ENCODE results near the gene C13orf46.

The C13orf46 gene

DNA sequence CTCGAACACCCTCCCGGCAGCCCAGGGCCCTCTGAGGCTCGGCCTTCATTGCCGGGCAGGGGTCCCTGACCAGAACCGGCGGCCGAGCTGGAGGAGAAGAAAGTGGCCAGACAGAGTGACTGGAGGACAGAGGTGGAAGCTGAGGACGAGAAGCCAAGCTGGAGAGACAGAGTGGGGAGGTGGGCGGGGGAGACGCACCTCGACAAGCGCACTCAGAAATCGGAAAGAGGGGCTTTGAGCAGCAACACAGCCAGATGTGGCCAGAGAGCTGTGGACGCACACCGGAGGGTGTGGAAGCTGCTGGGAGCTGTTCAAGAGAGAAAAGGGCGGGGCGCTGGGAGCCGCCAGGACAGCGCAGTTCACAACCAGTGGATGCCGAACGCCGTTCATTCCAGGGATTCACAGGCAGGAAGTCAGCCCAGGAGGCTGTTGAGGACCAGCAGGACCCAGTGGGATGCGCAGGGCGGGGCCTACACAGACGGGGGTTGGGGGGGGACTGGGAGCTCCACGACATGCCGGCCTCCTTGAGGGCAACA lies 28.2 kb upstream of the C13orf46 start:
- no peak overlapping the region for H3K27ac ChIP-seq
- no peak for TF ChIP-seq ZFX (IDR thresholded peaks at IDR 0.05; ENCODE audit: borderline replicate concordance)
- TF ChIP-seq, protein P1, sequence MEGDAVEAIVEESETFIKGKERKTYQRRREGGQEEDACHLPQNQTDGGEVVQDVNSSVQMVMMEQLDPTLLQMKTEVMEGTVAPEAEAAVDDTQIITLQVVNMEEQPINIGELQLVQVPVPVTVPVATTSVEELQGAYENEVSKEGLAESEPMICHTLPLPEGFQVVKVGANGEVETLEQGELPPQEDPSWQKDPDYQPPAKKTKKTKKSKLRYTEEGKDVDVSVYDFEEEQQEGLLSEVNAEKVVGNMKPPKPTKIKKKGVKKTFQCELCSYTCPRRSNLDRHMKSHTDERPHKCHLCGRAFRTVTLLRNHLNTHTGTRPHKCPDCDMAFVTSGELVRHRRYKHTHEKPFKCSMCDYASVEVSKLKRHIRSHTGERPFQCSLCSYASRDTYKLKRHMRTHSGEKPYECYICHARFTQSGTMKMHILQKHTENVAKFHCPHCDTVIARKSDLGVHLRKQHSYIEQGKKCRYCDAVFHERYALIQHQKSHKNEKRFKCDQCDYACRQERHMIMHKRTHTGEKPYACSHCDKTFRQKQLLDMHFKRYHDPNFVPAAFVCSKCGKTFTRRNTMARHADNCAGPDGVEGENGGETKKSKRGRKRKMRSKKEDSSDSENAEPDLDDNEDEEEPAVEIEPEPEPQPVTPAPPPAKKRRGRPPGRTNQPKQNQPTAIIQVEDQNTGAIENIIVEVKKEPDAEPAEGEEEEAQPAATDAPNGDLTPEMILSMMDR (IDR thresholded peaks at IDR 0.05), result no peak

DNA sequence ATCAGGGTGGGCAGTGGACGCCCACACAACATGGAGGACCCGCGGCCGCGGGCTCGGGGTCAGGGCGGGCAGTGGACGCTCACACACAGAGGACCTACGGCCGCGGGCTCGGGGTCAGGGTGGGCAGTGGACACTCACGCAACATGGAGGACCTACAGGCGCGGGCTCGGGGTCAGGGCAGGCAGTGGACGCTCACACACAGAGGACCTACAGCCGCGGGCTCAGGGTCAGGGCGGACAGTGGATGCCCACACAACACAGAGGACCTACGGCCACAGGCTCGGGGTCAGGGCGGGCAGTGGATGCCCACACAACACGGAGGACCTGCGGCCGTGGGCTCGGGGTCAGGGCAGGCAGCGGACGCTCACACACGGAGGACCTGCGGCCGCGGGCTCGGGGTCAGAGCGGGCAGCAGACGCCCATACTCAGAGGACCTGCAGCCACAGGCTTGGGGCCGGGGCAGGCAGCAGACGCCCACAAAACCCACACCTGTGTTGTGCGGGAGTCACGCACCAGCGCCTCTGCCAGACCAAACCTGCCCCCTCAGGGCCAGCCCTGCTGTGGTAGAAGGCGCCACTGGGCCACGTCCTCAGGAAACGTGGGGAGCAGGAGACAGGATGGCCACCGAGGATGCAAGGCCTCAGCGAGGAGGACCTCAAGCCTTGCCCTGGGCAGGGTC lies 27.6 kb upstream of the C13orf46 start:
- no peak overlapping the region for H3K27ac ChIP-seq
- TF ChIP-seq, protein P1 (IDR thresholded peaks at IDR 0.05), result no peak
- no peak for TF ChIP-seq ZFX (IDR thresholded peaks at IDR 0.05; ENCODE audit: borderline replicate concordance)

DNA sequence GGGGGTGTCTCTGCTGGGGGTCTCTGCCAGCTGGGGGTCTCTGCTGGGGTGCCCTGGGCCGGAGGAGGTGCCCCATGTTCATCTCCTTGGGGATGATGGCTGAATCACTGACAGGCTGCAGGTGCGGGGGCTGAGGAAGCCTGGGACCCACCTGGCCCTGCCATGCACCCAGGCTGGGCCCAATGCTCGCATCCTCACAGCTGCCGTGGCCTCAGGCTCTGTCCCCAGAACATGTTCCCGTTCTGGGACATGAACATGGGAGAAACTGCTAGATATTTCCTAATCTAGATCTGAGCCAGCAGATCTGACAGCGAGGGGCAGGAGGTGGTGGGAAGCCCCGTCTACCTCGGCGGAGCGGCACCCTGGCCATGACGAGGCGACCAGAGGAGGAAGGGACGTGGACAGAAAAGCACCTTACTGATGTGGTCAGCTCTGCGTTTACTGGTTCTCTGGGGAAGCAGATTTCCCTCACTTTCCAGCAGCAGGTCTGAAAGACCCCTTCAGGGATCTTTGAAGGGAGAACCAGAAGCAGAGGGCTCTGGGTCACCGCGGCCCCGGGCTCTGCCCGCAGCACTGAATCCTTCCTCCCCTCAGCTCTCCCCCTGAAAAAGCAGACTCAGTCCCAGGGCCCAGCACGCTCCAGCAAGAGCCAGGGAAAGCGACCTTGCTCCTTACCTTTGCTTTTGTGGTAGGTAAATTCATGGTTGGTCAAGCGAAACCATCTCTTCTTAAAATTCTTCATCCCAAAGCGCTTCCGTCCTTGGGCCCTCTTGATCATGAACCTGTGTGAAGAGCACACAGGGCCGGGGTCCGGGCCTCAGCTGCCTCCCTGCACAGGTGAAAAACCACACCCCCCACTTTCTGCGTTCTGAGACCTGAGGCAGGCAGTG lies 26.5 kb upstream of the C13orf46 start:
- no peak overlapping the region for H3K27ac ChIP-seq
- TF ChIP-seq ZFX (IDR thresholded peaks at IDR 0.05; ENCODE audit: borderline replicate concordance), result no peak
- TF ChIP-seq, protein P1 (IDR thresholded peaks at IDR 0.05), result no peak

DNA sequence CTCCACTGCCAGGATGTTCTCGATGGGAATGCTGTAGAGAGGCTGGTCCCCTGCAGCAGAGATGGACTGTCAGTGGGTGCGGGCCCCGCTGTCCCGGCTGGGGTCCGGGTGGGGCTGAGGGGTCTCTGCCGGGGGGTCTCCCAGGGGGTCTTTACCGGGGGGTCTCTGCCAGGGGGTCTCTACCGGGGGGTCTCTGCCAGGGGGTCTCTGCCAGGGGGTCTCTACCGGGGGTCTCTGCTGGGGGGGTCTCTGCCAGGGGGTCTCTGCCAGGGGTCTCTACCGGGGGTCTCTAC lies 25.7 kb upstream of the C13orf46 start:
- no peak for TF ChIP-seq ZFX (IDR thresholded peaks at IDR 0.05; ENCODE audit: borderline replicate concordance)
- TF ChIP-seq, protein P1 (IDR thresholded peaks at IDR 0.05), result no peak
- no peak overlapping the region for H3K27ac ChIP-seq

DNA sequence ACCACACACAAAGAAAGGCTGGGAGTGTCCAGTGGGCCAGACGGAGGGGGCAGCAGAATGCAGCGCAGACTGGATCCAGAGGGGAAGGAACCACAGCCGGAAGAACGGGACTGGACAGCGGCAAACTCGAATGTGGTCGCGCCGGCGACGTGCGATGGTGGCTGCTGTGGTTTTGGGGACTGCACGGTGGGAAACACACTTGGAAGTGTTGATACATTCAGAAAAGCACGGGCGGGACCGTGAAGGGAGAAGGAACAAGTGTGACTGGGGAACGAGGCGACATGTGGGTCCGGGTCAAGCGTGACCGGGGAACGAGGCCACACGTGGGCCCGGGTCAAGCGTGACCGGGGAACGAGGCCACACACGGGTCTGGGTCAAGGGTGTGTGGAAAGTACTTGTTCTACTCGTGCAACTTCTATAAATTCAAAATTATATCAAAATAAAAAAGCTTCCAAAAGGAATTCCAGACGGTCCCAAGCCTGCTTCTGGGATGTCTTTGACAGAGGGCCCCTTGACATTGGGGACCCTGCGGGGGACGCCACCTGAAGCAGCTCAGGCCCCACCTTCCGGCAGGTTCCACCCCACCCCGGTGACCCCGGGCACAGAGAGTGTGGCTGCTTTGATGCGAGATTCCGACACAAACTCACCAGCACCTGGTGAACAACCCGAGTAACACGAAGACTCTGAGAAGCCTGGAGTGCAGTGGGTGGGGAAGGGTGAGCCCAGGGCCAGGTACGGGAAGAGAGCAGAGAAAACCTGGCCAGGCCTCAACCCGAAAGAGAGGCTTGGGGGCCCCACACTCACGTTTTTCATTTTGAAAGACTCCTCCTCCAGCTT lies 25.1 kb upstream of the C13orf46 start:
- no peak overlapping the region for H3K27ac ChIP-seq
- TF ChIP-seq ZFX (IDR thresholded peaks at IDR 0.05; ENCODE audit: borderline replicate concordance), result no peak
- TF ChIP-seq, protein P1 (IDR thresholded peaks at IDR 0.05), result no peak

DNA sequence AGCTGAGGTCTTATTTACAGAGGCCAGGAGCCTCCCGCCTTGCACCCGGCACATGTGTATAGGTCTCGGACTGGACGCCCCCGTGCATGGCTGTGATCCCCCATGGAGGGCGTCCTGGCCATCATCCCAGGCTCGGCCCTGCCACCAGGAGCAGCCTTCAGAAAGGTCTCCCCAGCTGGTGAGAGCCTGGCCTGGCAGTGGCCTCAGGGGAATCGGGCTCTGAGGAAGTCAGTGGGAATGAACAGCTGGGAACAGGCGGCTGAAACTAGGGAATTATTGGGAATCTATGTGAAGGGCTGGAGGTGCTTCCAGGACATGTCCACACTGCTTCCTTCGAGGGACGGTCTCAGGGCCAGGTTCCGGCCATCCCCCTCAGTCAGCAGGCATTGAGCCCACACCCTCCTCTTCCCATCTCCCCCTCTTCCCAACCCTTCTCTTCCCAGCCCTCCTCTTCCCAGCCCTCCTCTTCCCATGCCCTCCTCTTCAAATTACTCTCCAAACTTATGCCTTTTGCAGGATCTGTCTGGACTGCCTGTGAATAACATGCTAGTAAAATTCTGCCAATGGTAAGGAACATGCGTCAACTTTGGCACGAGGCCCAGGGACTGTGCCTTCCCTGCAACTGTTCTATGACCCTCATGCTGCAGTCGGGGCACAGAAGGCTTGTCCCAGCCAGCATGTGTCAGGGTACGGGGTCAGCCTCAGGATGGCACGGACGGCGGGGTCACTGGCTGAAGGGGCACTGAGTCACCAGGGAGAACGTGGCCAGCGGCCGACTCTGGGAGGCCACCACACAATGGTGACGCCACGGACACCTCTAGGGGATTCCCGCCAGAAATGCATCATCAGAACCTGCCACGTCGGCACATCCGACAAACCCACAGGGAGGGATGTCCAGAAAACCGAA lies 24.2 kb upstream of the C13orf46 start:
- no peak for TF ChIP-seq ZFX (IDR thresholded peaks at IDR 0.05; ENCODE audit: borderline replicate concordance)
- TF ChIP-seq, protein P1 (IDR thresholded peaks at IDR 0.05), result no peak
- no peak overlapping the region for H3K27ac ChIP-seq

All from 22Rv1 (cell line).